CD4-positive, alpha-beta T cell treated with Interleukin-6 for 4 hours (primary cell): ENCODE measurements around the gene PEX16.

Experiments used
- DNase-seq: peaks from one replicate; pipeline ENCODE4 v3.0.0-alpha.2; 2020; ENCODE audit warnings: mixed read lengths

Gene PEX16

DNA sequence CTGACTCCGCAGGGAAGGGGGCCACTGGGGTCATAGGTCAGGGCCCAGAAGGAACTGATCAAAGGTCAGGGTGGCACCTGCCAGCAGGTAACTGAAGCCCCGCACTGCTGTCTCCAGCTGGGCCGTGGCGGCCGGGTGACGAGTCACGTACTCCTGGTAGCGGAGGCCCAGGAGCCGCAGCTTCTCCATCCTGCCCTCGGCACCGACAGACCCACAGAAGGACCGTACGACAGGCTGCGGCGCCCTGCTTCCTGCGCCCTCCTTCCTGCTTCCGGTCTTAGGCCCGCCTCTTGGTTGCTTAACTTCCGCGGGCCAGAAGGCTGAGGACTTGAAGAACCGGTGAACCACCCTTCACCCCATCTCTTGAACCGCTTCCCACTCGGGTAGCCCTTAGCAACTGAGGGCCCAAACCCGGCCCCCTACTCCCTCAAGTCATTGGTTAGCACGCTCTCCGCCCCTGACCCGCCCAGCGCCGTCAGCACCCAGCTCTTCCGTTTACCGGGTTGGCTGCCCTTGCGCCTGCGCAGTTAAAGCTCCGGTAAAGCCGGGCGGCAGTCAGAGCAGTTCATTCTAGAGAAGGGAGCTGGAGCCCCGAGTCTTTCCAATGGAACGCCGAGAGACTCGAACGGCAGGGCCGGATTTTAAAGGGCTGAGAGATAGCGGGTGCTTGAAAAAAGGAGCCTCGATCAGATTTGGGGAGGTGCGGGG, at the start of gene PEX16:
Gene PEX16 (minus strand): TSS at position 255 of the 708 bp plus-strand sequence. CDS start 66 bp downstream, at position 189.
- DNase-seq: peak; percentile 98

DNA sequence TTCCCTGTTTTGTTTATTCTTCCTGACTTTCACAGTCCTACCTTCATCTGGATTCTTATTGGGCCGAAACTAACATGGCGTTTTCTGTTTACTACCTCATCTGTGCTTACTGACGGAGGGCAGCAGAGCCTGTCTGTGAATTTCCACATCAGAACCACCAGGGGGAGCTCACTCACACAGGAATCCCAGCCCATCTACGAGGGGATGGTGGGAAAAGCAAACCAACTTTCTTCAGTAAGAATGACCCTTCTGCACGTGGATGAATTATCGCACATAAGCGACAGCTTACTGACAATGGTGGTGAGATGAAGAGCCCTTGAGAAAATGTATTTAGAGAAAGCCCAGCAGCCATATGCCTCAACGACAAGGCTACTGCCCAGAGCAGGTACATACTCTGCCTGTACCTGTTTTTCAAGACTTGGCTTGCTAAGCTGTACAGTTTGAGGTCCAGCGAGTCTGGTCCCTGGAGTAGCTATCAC, 47.3 kb upstream of the PEX16 start:
- DNase-seq: peak; percentile 61

DNA sequence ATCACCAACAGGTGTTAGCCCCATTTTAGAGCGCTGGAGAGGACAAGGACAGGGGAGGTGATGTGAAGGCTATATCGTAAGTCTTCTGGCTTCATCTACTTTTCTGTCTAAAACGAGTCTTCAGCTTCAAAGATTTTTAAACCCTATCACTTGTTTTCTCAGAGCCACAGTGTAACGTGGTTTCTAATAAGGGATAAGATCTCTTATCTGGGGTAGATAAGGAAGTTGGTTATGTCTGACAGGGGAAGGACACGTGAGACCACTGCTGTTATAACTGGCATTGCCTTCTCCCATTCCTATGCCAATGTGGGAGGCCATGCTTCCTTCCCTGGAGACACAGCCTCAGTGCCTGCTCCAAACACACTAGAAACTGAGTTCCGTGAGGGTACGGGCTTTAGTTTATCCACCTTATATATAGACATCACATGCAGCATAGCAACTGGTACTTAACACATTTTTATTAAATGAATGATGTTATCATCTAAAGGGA, 44.1 kb upstream of the PEX16 start:
- no peak for DNase-seq

DNA sequence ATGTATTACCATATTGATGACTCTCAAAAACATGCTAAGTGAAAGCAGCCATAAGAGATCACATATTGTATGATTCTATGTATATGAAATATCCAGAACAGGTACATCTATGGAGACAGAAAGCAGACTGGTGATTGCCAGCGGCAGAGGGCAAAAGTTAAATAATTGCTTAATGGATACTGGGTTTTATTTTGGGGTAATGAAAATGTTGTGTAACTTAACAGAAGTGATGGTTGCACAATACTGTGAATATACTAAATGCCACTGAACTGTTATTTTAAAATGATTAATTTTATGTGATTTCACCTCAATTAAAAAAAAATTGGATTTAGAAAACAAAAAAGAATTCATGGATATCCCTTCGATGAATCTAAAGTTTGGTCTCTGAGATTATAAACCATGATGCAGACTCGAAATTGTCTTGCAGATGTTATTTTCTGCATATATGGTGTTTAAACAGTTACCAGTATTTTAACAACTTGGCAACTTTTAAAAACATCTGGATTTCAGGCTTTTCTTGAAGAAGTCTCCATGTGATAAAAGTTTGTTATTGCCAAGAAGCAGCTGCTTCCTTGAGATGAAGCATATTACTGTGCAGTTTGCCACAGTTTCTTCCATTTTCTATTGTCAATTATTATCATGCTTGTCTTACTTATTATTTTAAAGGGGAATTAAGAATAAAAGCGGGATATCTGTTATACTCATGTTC, 42.9 kb upstream of the PEX16 start:
- no peak for DNase-seq

DNA sequence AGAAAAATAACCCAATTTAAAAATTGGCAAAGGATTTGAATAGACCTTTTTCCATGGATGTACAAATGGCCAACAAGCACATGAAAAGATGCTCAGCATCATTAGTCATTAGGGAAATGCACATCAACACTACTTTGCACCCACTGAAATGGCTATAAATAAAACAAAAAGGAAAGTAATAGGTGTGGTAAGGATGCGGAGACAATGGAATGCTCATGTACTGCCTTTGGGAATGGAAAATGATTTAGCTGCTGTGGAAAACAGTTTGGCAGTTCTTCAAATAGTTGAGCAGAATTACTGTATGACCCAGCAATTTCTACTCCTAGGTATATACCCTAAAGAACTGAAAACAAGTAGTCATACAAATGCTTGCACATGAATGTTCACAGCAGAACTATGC, 42.2 kb upstream of the PEX16 start:
- DNase-seq: no peak

DNA sequence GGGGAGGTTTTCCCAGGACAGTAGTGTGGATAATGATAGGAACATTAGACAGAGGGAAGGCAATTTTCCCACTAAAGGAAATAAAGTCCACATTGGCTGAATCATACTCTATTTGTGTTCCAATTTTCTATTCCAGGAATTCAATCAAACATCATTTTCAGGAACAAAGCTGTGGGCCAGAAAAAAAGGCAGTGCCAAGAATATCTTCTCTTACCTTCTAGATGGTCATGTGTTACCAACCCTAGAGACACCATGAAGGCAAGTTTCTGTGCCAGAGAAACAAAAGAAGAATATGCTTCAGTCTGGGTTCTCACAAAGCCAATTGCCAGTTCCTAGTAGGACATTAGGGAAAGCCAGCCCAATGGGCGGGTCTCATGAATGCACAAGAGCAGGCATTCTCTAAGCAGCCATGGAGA, 32.3 kb upstream of the PEX16 start:
- DNase-seq: no peak

DNA sequence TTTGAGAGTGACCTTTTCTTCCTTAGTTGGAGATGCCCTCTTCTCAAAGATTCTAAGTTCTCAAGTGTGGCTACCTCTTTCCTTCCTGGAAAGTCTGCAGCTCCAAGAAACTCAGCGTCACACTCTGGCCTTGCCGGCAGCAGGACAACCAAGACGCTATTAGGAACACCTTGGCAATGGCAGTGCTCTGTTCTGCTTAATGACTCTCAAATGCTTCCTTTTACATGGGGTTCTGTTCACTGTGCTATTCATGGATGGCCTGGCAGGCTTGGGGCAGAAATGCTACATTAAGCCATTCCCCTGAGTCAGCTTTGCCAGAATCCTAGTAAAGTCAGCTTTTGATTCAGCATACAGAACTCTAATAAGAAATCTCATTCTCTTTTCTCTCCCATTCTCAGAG, 30.7 kb upstream of the PEX16 start:
- no peak for DNase-seq

DNA sequence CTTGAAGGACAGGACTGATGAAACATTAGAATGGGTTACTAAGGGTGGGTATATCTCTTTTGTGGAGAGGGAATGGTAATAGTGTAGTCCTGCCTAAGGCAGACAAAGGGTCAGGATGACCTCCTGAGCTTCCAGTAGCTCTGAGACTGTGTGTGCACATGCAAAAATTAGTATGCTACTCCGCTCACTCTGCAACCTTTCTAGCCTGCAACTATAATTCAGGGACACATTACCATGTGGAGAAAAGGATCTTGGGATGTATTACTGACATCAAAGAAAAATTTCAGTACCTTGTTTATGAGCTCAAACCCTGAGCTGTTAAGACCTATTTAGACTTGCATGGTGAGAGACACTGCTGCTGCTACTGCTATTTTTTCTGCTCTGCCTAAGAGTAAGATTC, 30.2 kb upstream of the PEX16 start:
- DNase-seq: no peak

DNA sequence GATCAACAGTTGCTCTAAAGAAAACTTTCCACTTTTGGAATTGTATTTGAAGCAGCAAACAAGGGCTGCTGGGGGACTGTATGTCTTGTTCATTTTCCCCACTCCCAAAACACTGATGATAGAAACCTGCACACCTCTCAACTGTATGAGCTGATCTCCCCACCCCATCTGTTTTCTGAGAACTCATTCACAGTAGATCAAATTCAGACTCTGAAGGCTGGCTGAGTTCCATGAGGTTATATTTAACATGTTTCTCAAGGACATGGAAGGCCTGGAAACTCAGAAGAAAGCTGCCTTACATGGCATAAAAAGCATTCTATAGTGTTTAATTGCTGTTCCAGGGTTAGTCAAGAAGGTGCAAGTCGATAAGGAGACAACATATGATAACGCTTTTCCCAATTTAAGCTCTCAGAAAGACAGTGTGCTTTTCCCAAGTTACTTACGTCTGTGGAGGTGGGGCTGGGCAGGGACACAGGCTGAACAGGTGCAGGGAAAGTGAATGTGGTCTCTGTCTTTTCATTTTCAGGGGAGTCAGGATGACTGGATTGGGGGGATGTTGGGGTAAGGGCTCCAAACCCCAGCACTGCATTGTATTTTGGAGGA, 27.8 kb upstream of the PEX16 start:
- no peak for DNase-seq

DNA sequence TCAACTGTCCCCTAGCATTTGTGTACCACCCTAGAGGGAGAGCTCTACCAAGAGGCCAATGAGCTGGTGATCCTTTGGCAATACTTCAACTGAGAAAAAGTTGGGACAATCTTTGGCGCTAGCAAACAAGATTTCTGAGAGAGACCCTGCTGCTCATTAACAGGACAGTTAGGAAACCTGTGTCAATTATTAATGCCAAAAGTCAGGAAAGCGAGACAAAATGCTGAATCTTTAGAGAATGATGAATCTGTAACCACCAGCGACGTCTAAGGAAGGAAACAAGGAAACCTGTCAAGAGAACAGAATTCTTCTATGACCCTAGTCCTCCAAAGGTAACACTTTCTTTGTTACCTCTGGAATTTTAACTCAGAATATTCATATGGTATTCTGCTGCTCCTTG, 24.7 kb upstream of the PEX16 start:
- DNase-seq: no peak

DNA sequence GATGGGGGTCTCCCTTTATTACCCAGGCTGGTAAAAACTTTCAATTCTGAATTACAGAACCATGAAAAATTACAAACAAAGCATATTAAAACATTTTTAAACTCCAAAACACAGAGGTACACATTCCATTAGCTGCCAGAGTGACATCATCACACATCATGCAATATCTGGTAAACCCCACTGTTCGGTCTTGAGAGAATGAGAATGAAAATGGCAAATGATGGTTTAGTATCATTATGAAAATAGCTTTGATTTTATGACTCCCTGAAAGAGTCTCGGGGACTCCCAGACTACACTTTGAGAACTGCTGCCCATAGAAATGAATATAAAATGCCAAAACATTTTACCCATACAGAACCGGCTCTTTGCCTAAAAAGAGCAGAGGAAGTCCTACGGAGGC, 23.6 kb upstream of the PEX16 start:
- DNase-seq: no peak

DNA sequence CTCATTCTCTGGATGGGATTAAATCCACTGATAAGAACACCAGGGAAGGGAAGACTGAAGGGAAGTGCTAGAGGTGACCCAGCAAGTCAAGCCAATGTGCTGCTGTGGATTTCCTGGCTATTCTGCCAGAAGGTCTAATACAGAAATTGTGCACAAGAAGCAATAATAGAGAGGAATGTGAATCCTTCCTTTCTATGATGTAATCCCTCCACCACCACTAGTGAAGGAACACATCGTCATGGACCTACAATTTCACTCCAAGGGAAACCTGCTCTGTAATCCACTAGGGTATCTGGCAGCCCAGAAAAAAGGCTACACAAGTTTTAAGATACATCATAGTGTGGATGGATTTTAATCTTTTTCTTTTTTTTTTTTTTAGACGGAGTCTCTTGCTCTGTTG, 22.2 kb upstream of the PEX16 start:
- DNase-seq: no peak

DNA sequence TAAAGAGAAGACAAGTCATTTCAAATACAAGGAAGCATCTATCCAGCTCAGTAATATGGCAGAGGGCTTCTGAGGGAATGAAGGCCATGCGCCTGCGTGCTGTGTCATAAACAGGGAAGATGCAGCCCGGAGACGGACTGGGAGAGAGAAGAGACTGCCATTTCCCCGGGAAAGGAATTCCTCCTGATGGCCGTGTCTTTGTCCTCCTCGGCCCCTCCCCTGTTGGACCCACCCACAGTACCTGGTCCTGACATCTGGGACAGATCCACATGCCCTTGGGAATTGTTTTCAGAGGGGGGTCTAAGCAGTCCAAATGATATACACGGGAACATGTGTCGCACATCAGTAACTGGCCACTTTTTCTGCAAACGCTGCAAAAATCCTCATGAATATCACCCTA, 20.2 kb upstream of the PEX16 start:
- DNase-seq: no peak

DNA sequence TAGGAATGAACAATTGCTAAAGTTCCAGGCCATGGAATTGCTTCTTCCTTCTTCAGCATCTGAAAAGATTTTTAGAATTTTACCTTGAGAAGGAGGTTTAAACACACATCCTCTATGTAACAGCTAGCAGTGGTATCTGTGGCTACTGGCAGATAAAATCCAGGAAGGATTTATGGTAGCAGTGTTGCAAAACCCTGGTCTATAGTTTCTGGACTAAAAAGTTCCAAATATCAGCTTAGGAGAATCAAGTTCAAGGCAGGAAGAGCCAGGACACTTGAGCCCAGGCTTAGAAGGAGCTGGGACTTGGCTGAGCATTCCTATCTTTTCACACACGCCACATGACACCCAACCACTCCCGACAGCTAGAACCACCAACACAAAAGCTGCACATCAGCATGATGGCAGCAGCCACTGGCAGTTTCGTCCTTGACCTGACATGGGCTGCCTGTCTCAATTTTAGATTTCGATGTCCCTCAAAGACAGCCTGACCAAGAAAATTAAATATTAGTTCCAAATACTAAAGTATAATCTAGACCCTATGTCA, 18.9 kb upstream of the PEX16 start:
- DNase-seq: no peak

DNA sequence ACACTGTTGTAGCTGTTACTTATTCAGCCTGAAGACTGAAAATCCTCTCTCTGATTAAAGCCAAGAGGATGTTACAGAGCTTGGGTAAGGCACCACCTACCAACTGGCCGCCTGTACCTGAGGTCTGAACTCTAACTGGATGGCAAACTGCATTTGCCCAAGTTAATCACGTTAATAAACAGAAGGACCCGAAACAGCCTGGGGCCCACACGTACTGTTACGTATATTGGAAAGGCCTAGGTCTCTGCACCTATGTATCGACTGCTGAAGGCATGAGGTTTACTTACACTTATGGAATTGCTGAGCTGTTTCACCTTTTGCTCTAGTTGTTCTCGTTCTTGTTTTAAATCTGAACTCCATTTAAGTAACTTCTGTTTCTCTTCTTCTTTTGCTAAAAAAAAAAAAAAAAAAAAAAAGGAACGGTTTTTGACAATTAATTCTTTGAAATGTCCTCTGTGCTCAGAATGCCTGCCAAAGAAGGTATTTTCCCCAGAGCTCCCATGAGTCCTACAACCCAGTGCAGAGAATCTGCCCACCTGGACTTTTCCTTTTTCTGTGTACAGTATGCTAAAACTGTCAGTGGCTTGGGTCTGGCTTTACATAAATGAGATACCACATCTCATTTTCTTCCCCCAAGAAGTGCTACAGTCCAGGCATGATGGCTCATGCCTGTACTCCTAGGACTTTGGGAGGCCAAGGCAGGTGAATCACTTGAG, 17.8 kb upstream of the PEX16 start:
- DNase-seq: no peak

DNA sequence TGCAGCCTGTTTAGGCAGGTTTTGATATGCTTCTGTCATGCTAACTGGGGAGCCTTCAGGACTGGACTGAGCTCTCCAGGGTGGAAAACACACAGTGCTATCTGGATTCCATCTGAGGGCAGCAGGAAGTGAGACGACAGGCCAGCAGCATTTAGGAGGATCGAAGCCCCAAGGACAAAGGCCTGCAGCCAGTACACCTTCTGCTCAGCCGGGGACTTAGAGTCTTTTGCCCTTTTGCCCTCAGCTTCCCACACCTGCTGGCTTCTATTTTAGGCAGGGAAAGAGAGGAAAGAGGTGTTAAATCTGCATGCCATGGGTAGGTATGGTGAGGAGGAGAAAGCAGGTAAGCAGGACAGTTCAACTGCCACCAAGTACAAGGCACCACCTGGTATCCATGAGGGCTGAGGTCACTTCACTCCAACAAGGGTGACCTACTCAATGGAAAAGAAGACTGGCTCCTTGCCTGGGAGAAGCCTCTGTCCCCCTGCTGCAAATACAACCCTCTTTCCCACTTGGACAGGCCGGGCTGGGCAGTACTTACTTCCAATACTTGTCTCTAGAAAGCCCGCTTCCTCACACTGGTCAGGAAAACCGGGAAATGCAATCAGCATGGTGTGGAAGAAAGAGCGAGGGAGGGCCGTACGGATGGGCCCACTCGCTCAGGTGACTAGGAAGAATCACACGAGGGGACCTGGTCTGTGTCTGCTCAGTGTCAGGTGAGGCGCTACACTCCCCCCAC, 17.1 kb upstream of the PEX16 start:
- DNase-seq: no peak

DNA sequence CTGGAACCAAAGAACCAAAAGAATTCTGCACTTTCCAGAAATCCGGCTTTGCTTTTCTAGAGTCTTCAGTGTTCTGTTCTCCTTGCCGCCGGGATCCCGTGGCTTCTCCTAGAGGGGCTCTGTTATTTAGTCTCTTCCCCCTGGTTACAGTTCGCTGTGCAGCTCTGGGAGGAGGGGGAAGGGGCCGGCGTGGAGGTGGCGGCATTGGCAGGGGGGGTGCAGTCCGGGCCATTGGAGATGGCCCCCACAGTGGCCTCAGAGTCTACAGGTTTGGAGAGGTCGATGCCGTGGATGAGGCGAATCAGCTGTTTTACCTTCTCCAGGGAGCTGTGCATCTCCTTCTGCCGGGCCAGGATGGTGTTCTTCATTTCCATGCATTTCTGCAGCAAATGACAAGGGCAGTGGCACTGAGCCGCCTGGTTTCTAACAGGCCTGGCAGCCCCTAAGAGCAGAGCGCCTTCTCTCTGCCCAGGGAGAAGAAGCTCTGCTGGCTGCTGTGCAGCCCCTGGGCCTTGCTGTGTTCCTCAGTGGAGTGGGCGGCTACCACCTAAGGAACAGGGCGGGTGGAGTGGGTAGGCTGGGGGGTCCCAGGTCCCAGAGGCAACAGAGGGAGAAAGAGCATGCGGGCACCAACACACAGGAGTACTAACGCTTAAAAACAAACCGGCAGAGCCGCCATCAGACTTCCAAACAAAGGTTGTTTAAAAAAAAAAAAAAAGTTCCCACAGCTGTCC, 16.3 kb upstream of the PEX16 start:
- DNase-seq: no peak

DNA sequence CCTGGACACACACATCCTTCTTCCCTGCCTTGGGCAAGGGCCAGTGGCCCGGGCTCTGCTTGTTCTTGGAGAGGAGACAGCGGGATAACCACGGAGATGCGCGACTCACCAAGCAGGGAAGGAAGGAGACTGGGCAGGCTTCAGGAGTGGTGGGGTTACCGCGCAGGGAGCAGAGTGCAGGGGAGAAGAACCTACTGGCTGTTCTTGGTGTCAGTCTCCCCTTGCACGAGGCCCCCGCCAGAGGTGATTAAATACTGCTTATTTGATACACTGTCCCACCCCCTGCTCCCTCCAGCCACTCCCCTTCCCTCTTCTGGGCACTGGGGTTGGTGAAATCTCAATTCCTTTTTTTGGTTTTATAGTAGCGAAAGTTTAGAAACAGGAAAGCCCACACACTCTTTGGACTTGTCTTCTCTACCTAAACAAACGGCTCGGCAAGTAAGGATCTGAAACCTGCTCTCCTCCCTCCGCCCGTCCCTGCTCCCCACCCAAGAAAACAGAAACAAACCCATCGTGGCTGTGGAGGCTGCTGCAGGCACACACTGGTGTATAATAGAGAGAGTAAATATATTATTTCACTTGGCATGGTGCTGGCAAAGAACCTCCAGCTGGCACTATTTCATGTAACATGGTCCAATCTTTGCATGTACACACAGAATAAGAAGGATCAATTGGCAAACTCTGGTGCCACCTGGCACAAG, 15.6 kb upstream of the PEX16 start:
- no peak for DNase-seq

DNA sequence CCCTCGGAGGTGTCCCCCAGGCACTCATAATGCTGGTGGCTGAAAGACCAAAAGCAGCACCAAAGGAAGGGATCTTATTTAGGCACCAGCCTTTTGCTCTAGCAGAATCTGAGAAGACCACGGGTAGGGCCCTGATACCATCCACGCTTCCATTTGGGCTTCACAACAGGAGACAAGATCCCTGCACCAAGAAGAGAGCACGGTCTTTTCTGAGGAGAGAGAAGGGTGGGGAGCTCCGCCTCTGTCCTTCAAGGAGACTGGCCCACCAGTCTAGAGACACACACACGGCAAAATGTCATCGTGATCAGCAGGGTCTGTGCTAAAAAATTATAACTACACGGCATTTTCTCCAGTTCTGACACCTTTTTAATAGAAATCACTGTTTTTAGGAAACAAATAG, 14.5 kb upstream of the PEX16 start:
- DNase-seq: no peak

DNA sequence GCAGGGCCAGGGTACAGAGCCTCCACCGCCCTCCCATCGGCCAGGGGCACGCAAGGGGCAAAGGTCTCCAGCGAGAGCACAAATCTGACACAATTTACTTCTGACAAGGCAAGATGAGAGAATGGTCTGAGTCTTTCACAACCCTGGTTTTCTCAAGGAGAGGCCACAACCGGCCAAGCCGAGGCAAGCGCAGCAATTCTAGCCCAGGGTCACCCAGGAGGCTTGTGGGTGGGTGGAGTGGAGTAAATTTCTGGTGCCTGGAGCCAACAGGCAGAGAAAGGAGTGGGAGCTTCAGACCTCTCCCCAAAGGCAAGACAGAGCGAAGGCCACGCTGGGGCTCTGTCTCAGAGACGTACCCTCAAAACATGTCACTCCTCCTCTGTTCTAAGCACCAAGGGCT, 14.1 kb upstream of the PEX16 start:
- DNase-seq: no peak
